GM21515 (cell line): ENCODE results near the gene PMM1.

ENCODE experiments used
- ATAC-seq: cut with Tn5 transposase; IDR thresholded peaks from one replicate; pipeline ENCODE4 v1.9.1; 2021; ENCODE audit not compliant: unreplicated experiment

The PMM1 gene

GRCh38 chr22:41539146-41540005 is 50.3 kb downstream of the PMM1 start:
- no peak for ATAC-seq

GRCh38 chr22:41538583-41538982 is 51.1 kb downstream of the PMM1 start:
- ATAC-seq = no peak

- ATAC-seq = no peak
These were observed 52.4 kb downstream of the PMM1 start for GRCh38 chr22:41537203-41537602.

- no peak for ATAC-seq
These were observed 54.4 kb downstream of the PMM1 start for GRCh38 chr22:41535244-41535643.

- ATAC-seq = no peak
These were observed 55.4 kb downstream of the PMM1 start for GRCh38 chr22:41534219-41534618.

GRCh38 chr22:41532908-41533825 is 56.5 kb downstream of the PMM1 start:
- no peak for ATAC-seq

GRCh38 chr22:41531715-41532477 is 57.7 kb downstream of the PMM1 start:
- ATAC-seq = no peak

GRCh38 chr22:41530890-41531714 is 58.5 kb downstream of the PMM1 start:
- ATAC-seq = no peak

- no peak for ATAC-seq
These were observed 60.6 kb downstream of the PMM1 start for GRCh38 chr22:41528938-41529561.

- ATAC-seq = no peak
These were observed 61.4 kb downstream of the PMM1 start for GRCh38 chr22:41528132-41528766.
